Adrenal gland (tissue), 12 donors: ENCODE measurements around the gene OR2T34. TPM values are rescaled to one million over a fixed set of nuclear protein-coding genes. Genes with fewer than 3 reads are reported as not detected.

Source experiments
- DNase-seq, 7 donors: peaks; one replicate each; pipeline ENCODE4 v3.0.0-alpha.2; 2019 to 2020
- H3K27ac ChIP-seq, 5 donors: fragments of 200-600 bp; sonication (generic) in 4 of 5; 1 replicate in 3 of 5; 2 replicates in 2 of 5; pipeline versions ENCODE4 v1.5.1 to v1.8.0; 2016 to 2020; ENCODE audit warnings: mild to moderate bottlenecking in 1 of 5
- H3K27me3 ChIP-seq: fragments of 200-600 bp; 2 replicates; pipeline ENCODE4 v1.8.0; 2021
- H3K36me3 ChIP-seq, 2 donors: fragments of 200-600 bp; replicated peaks in 1 of 2; 1 replicate in 1 of 2; 2 replicates in 1 of 2; pipeline versions ENCODE4 v1.5.1 to v1.8.0; 2018 to 2022
- H3K4me1 ChIP-seq, 2 donors: fragments of 200-600 bp; replicated peaks in 1 of 2; 1 replicate in 1 of 2; 2 replicates in 1 of 2; pipeline versions ENCODE4 v1.5.1 to v1.8.0; 2018 to 2021
- H3K4me3 ChIP-seq, 4 donors: fragments of 200-600 bp; sonication (generic) in 3 of 4; one replicate each; pipeline ENCODE4 v1.5.1; 2016 to 2018
- H3K9me3 ChIP-seq, 3 donors: fragments of 200-600 bp; sonication (generic) in 1 of 3; replicated peaks in 1 of 3; 1 replicate in 2 of 3; 2 replicates in 1 of 3; pipeline versions ENCODE4 v1.5.1 to v1.8.0; 2016 to 2021
- CTCF ChIP-seq, 6 experiments: fragments of 450-650 bp in 4 of 6; fragments of 200-600 bp in 2 of 6; sonication (generic) in 1 of 6; IDR thresholded peaks; 1 replicate in 5 of 6; 2 replicates in 1 of 6; pipeline versions ENCODE4 v1.5.1 to v1.8.0; 2016 to 2021; ENCODE audit warnings: antibody characterized with exemption in 6 of 6, mild to moderate bottlenecking in 2 of 6, moderate library complexity in 1 of 6
- POLR2A ChIP-seq, 2 donors: fragments of 450-650 bp; IDR thresholded peaks; one replicate each; pipeline ENCODE4 v1.6.1; 2017; ENCODE audit warnings: antibody characterized with exemption in 2 of 2, mild to moderate bottlenecking in 2 of 2, moderate library complexity in 1 of 2
- WGBS, 4 donors: extraction: QIAGEN DNeasy Blood & Tissue Kit in 2 of 4; methylation state at CpG; one replicate each; pipeline versions ENCODE4 v1.1.5 to v1.1.7; 2013 to 2017; 5-methylcytosine and 5-hydroxymethylcytosine counted together
- intact Hi-C, 2 donors: fragments of 100-400 bp; cut with DNase I; formaldehyde crosslinking; loops; one replicate each; pipeline versions ENCODE4 v1.14.1 to v1.15.0; 2022 to 2023
- polyA plus RNA-seq, 3 donors: library from polyadenylated mRNA; stranded (reverse); fragments of 200-250 nt in 2 of 3; fragments of 350-450 nt in 1 of 3; fragmentation: Illumina TruSeq in 1 of 3; extraction: RNeasy Lipid Tissue Mini Kit (QIAGEN cat#74804) in 1 of 3; gene quantifications; one replicate each; pipeline ENCODE4 v1.2.3, GENCODE V29; 2013 to 2014
- total RNA-seq, 9 donors: library from RNA; depleted of rRNA in 4 of 9; stranded (reverse); fragments of >200 nt in 4 of 9; fragments of 120-200 nt in 1 of 9; fragmentation: NEBNext Ultra II Directional in 1 of 9; extraction: Animal tissue kit (Norgen Biotek cat#: 25700) in 1 of 9; gene quantifications; one replicate each; pipeline versions ENCODE4 v1.1.0 to v1.2.4, GENCODE V29; 2013 to 2023
- donor health status: healthy with polysubstance abuse.
- donor health status: Bipolar disorder and iron deficiency.
- donor health status: DM: yes; HTN: yes; CAD: no.
- donor health status: DM: no; HTN: no; CAD: no.
- donor health status: DM: no; HTN: no; CAD: no.
- donor health status: DM: yes; HTN: yes; CAD: no.

Gene OR2T34
- total and polyA plus RNA-seq, 12 donors: not detected

DNA sequence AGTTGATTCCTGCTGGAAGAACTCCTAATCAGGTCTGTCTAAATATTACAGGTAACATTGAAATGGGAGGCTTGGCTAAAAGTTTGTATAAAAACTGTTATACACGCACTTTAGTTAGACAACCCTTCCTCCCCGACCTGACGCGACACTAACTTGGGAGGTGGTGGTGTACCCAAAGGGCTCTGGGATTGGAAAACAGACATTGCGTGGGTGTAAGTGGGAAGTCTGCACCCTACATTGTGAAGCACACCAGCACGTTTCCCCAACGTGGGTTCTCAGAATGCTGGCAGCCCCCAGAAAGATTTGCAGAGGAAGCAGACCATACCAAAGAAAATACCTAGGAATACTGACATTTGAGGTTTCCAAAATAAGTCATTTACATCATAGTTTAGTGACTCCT lies 43.6 kb upstream of the OR2T34 start:
- 62 to 72% (median 65%) methylated on average over 7 of the region's 7 CpGs for WGBS, 4 donors
- no peaks in the 10 kb centered on the region for H3K36me3 ChIP-seq
- no peak for DNase-seq
- no peak overlapping the region for H3K4me3 ChIP-seq
- intact Hi-C loops: no loop called here
- H3K4me1 ChIP-seq: no peaks in the 10 kb centered on the region
- H3K27me3 ChIP-seq: no peaks in the 10 kb centered on the region
- H3K27ac ChIP-seq: no peak overlapping the region
- no peaks in the 10 kb centered on the region for H3K9me3 ChIP-seq
- TF ChIP-seq CTCF (IDR thresholded peaks at IDR 0.05) (no peak), POLR2A (IDR thresholded peaks at IDR 0.05) (no peak)

GRCh38 chr1:248613742-248614141 lies 39.2 kb upstream of the OR2T34 start:
- H3K4me3 ChIP-seq: no peak overlapping the region
- H3K27me3 ChIP-seq: peaks cover 4% of the 10 kb centered on the region
- no peak overlapping the region for H3K27ac ChIP-seq
- no peak for DNase-seq
- no peaks in the 10 kb centered on the region for H3K9me3 ChIP-seq
- H3K4me1 ChIP-seq: no peaks in the 10 kb centered on the region
- WGBS, 4 donors: 49 to 69% (median 57%) methylated on average over 1 of the region's 1 CpG
- intact Hi-C loops: no loop called here
- no peaks in the 10 kb centered on the region for H3K36me3 ChIP-seq
- TF ChIP-seq CTCF (IDR thresholded peaks at IDR 0.05) (no peak), POLR2A (IDR thresholded peaks at IDR 0.05) (no peak)

- H3K27me3 ChIP-seq: peaks cover 4% of the 10 kb centered on the region
- 63 to 86% (median 78%) methylated on average over 4 of the region's 4 CpGs for WGBS, 4 donors
- TF ChIP-seq CTCF (IDR thresholded peaks at IDR 0.05) (no peak), POLR2A (IDR thresholded peaks at IDR 0.05) (no peak)
- no peaks in the 10 kb centered on the region for H3K36me3 ChIP-seq
- no peak for DNase-seq
- H3K9me3 ChIP-seq: no peaks in the 10 kb centered on the region
- H3K27ac ChIP-seq: no peak overlapping the region
- intact Hi-C loops: no loop called here
- H3K4me1 ChIP-seq: no peaks in the 10 kb centered on the region
- H3K4me3 ChIP-seq: no peak overlapping the region
These were observed 37.4 kb upstream of the OR2T34 start for GRCh38 chr1:248611883-248612414.

DNA sequence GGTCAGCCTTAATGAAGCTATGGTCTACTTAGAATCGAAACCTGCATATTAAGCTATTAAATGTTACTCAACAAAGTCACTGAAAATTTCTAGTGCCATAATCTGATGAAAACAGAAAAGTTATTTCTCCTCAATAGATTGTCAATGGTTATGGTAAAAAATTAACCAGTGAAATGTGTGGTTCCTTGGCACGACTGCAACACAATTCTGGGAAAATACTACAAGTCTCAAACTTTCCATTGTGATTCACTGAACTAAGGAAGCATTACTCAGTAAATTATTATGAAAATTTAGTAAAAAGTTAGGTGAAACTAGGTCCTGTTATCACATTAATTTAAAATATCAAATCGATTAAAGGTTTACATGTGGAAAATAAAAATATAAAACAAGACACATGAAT lies 35.7 kb upstream of the OR2T34 start:
- Histone ChIP-seq H3K4me3 (no peak overlapping the region), H3K27ac (no peak overlapping the region), H3K9me3 (no peaks in the 10 kb centered on the region), H3K4me1 (no peaks in the 10 kb centered on the region), H3K27me3 (peaks cover 4% of the 10 kb centered on the region), H3K36me3 (no peaks in the 10 kb centered on the region)
- intact Hi-C loops: no loop called here
- DNase-seq: no peak
- no peak for TF ChIP-seq POLR2A (IDR thresholded peaks at IDR 0.05)
- 41 to 51% (median 50%) methylated on average over 3 of the region's 3 CpGs for WGBS, 4 donors

- no peak overlapping the region for H3K27ac ChIP-seq
- no peaks in the 10 kb centered on the region for H3K27me3 ChIP-seq
- no peaks in the 10 kb centered on the region for H3K9me3 ChIP-seq
- H3K36me3 ChIP-seq: no peaks in the 10 kb centered on the region
- no peak overlapping the region for H3K4me3 ChIP-seq
- no peak for DNase-seq
- intact Hi-C loops: no loop called here
- TF ChIP-seq CTCF (IDR thresholded peaks at IDR 0.05) (no peak), POLR2A (IDR thresholded peaks at IDR 0.05) (no peak)
- 68 to 78% (median 71%) methylated on average over 8 of the region's 8 CpGs for WGBS, 4 donors
- no peaks in the 10 kb centered on the region for H3K4me1 ChIP-seq
These were observed 24.8 kb upstream of the OR2T34 start for GRCh38 chr1:248599396-248599795.
